GM19397 (cell line): ENCODE results near the gene GPR31.

Source experiments
- ATAC-seq: cut with Tn5 transposase; IDR thresholded peaks from one replicate; pipeline ENCODE4 v1.9.1; 2021; ENCODE audit warnings: mild to moderate bottlenecking, moderate library complexity; ENCODE audit not compliant: unreplicated experiment

The GPR31 gene

GRCh38 chr6:167119670-167120582, 37.9 kb downstream of the GPR31 start:
- no peak for ATAC-seq

DNA sequence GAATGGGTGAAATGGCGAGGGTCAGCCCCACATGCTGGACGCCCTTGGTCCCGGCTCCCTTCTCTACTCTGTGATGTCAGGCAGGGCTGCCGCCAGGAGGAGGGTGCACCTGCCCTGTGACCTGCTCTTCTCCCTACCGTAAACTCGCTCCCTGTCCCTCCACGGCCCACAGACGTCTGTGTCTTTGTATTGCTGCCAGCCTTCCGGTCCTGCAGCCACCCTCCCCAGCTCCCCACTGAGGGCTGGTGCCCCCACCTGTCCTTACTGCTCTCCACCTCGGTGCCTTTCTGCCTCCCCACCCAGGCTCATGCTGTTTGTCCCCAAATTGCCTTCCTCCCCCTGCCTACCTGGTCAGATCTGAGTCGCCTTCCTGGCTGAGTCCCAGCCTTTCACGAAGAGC, 38.9 kb downstream of the GPR31 start:
- ATAC-seq = no peak

DNA sequence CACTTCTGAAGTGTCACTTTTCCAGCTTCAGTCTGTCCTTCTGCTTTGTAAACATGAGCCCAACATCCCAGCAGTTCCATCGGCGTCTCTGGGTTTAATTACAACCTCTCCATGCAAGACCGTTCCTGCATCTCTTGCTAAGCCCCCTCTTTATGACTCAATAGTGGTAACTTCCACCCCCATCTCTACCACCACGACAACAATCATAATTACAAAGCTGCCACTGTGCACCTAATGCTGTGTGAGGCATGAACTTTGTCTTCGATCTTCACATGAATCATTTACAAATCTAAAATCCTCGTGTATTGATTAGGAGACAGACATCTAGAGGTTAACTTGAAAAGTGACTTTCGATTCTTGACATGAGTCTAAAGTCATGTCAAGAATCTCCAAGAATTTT, 39.8 kb downstream of the GPR31 start:
- ATAC-seq = no peak

- no peak for ATAC-seq
Observed at GRCh38 chr6:167116838-167117228, 40.9 kb downstream of the GPR31 start.

GRCh38 chr6:167116109-167116837, 41.5 kb downstream of the GPR31 start:
- no peak for ATAC-seq

- ATAC-seq = no peak
Observed at GRCh38 chr6:167115054-167115453, 42.7 kb downstream of the GPR31 start.

DNA sequence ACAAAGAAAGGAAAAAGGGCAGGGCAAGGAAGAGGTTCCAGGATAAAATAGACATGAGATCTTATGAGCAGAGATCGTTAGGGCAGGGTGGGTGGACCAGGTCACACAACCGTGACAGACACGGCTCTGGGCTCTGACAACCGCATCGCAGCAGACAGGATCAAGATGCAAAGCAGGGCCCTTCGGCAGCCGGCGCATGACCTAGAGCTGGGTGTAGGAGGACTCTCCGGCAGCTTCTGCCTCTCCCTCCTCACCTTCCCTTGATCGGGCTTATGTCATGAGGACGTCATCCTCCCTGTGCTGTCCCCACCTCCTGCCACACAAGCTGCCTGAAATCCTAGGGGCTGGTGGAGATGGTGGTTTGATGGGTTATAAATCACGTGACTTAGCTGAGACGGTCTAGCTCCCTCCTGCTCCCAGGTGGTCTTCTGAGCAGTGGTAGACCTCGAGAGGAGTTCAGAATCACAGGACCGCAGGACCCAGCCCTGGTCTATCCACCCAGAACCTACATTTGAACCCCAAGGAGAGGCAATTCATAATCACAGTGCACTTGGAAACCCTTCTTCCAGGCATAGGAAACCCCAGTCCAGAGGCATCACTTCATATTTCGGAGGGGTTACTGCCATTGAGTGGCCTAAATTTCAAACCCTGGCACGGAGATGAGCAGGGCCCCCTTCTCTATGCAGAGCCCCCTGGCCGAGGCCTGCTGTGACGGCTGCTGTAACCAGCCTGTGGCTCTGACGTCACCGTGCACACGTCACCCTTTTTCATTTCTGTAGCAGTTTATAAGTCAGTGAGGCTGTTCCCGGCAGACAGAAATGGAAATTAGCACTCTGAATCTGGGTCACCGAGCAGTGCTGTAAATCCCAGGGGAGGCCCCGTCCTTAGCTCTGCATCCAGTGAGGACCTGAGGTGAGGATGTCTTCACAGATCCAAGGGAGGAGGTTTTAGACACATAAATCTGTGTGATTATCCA, 43.6 kb downstream of the GPR31 start:
- ATAC-seq = peak; percentile 89

DNA sequence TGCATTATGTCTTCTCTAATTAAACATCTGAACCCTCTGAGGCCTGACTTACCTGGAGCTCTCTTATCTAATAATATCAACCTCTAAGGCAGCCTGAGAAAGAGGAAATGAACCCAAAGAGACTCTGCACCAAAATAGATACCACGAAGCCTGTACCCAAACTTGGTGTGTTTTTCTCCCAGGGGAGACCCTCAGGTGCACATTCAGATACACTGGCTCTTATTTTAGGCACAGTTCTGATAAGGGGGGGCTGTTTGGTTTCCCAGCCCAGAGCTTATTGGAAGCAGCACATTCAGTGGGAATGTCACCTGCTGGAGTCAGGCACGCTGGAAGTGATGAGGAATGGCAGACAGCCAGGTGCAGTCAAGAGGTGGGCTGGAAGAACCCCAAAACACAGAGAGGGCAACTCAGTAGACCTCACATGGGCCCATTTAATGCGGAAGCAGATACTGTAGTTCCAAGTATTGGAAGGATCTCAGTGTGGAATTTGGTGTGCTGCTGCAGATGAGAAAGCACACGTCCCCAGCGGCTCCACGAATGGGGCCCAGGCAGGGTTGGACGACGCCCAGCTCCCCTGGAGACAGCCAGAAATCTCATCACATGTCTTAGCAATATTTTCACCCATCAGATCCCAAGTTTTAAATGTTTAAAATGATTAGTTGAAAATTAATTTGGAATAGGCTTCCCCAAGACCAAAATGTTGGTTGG, 44.6 kb downstream of the GPR31 start:
- ATAC-seq = peak; percentile 43

GRCh38 chr6:167112421-167112820, 45.4 kb downstream of the GPR31 start:
- ATAC-seq = no peak

DNA sequence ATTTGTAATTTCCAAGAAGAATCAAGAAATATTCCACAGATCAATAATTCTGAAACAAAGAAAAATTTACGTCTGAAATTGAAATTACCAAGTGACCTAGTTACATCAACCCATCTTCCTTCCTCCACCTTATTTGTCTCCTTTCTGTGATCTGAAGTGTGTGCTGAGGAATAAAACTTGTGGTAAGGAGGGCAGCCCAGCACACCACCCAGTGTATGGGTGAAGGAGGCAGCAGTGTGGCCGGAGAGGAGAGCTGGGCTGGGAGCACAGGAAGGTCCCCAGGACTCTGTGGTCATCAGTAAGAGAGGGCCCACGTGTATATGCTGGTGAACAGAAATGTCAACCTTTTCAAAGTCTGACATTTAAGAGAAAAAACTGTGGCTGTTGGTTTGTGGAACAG, 46.2 kb downstream of the GPR31 start:
- ATAC-seq = no peak

GRCh38 chr6:167109651-167110050, 48.1 kb downstream of the GPR31 start:
- ATAC-seq = no peak

DNA sequence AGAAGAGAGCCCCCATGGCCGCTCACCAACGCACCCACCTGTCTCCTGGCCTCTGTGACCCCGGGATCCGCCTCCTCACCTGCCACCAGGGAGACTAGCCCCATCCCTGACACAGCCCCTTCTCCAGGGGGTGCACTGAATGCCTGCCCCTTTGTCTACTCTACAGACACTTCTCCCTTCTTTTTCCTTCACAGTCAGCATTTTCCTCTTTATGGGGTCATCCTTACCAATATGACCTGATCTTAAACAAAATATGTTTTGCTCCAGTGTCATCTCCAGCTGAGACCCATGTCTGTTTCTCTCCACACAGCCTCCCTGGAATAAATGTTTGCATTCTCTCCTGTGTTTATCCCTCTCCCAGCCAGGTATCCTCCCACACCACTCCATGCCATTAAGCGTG, 49.5 kb downstream of the GPR31 start:
- no peak for ATAC-seq

GRCh38 chr6:167107787-167108186, 50.0 kb downstream of the GPR31 start:
- no peak for ATAC-seq

DNA sequence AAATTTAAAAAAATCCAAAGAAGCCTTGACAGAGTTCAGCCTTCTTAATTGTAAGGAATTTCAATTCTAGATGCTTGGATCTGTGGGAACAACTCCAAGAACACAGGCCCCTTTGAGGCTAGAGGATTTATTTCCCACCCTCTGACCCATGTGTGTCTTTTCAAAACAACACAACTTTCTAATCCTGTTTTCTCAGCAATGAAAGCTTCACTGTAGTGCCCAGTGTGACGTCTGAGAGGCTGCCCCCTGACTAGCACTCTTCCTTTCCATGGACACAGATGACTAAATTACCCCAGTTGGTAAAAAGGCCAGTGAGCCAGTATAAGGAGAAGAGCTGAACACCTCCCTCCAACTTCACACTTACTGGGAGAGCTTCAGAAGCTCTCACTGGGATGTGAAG, 51.4 kb downstream of the GPR31 start:
- ATAC-seq = no peak
